Mammary epithelial cell (primary cell): ENCODE results near the gene STK11.

ENCODE experiments used
- CTCF ChIP-seq, 2 donors: IDR thresholded peaks in 1 of 2; conservative IDR thresholded peaks in 1 of 2; 2 replicates each; pipeline ENCODE4 v1.5.1; 2011 to 2012; ENCODE audit warnings: inconsistent platforms in 2 of 2, low read length in 2 of 2, mild to moderate bottlenecking in 2 of 2, control low read depth in 1 of 2, low read depth in 1 of 2; ENCODE audit not compliant: insufficient read depth in 1 of 2; ENCODE audit errors: extremely low read depth in 1 of 2
- EZH2 ChIP-seq: IDR thresholded peaks from 2 replicates; pipeline ENCODE4 v1.6.1; 2012; ENCODE audit warnings: low read length, inconsistent platforms, borderline replicate concordance

- TF ChIP-seq CTCF (conservative IDR thresholded peaks at IDR 0.05 in 1 of 2, IDR thresholded peaks at IDR 0.05 in 1 of 2; ENCODE audit: extremely low read depth in 1 of 2, insufficient read depth in 1 of 2, low read depth in 1 of 2, low read length in 2 of 2) = no peak
- TF ChIP-seq EZH2 = no peak
These were observed 26.4 kb downstream of the STK11 start for GRCh38 chr19:1231729-1232637.
